HUDEP-2 (cell line): Measurements from ENCODE around the gene TENT4A.

Experiments
- DNase-seq, 76 experiments: peaks; one replicate each; lab custom pipeline; 2025; ENCODE audit not compliant: unreplicated experiment in 76 of 76; lab: John Stamatoyannopoulos, UW

The TENT4A gene

DNA sequence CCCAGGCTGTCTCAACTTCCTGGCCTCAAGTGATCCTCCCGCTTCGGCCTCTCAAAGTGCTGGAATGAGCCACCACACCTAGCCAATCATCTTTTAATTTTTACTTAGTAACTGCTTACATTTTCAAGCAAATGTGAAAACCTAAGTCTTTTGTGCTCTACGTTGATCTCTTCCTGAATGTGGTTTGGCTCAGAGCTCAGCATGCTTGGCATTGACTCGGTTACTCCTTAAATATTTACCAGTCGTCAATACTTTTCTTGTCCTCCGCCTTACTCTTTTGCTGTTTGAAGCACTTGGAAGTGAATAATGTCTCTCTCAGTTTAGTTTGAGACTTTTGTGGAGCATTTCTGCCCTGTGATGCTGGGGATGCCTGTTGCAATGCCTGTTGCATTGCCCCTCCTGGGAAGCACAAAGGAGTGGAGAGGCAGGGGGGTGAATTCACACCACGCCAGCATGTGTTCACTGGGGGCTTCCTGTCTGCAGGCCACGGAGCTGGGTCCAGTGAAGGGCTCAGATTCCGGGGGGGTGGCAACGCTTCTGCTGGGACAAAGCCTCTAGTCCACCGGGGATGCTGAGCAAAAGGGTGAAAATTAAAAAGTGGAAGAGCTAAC is 13.1 kb upstream of the TENT4A start:
- no peak for DNase-seq

DNA sequence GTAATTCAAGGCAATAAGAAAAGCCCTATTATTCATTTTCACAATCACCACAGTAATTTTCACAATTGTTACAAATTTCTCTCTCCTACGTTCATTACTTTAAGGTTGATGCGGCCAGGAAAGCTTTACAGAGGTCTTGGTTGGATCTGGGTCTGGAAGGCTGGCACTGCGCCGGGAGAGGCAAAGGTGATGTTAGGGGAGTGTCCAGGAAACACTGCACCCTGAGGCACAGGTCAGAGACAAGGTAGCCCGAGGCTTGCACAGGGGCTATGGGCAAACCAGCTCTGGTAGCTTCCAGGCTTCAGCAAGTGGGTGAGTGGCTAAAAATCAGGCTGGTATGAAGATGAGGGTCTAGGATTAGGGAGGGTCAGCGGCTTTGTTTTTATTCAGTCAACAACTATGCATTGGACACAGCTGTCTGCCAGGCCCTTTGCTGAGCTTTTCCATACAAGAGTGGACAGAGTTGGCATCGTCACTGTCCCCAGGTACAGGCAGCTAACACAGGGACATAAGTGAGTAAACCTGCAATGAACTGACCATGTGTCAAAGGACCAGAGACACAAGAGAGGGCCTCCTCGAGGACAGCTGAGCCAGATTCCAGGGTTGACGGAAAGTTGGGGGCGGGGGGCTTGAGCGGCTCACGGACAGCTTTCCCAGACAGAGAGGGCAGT is 12.4 kb upstream of the TENT4A start:
- DNase-seq, result no peak

DNA sequence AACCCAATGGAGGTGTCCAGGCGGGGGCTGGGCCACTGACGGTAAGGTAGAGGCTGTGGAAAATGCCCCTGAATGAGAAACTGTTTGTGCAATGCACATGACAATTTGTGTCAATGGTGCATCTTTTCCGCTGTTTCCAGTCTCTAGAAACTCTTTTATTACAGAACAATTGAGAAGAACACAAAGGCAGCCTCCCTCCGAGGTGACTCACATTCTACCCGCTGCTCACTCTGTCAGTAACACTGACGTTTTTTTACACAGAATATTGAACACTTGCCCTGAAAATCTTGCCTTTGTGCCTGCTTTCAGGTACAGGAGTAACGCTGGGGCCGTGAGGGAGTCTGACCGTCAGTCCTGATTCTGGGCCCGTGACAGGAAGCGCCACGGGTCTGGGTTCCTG is 11.7 kb upstream of the TENT4A start:
- no peak for DNase-seq

DNA sequence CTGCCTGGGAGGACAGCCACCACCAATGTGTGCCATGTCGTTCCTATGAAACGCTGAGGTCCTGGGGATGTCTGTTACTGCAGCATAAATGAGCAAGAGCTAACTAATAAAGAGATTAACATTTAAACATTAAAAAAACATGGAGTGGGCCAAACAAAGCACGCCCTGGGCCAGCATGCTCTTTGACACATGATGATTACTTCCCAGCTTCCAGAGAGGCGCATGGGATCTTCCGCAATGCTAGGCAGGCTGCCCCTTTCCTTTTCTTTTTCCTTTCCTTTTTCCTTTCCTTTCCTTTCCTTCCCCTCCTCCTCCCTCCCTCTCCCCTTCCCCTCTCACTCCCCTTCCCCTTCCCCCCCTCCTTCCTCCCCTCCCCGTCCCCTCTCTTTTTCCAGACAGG is 10.6 kb upstream of the TENT4A start:
- DNase-seq, result no peak

DNA sequence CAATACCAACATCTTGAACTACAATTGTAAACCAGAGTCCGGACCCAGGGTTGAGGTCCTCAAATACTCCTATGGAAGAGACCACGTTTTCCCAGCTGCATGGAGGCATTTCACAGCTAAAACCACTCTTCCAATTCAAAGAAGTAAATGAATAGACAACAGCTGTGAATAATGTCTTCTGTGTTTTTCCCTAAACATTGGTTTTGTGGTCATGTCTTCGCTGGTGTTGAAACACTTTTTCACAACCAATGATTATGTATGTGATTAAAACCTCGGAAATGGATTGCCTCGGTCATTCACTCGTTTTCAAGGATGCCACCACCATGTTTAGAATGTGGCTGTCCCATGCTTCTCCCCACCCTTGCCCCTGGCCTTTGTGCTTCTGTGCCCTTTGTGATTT is 9.4 kb upstream of the TENT4A start:
- DNase-seq, result no peak

DNA sequence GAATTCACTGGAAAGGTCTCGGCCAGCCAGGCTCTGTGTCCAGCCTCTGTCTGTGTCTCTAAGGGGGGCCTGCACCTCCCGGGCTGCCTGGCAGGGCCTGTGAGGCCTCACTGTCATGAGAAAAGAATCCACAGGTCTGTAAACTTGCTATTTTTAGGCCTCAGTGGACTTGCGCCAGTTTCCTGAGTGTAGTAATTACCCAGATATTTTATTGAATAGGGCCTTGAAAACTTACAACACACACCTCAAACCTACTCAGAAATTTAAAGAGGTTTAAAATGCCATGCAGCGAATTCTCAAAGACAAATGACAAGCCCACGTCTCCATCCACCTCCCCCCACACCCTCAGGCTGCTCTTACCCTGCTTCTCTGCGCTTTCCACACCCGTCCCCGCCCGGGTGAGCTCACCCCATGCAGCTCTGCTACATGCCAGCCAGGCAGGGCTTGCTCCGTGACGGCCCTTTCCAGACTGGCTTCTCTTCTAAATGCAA is 8.8 kb upstream of the TENT4A start:
- peak in 2 of 76 experiments; percentile 8 to 11 for DNase-seq

DNA sequence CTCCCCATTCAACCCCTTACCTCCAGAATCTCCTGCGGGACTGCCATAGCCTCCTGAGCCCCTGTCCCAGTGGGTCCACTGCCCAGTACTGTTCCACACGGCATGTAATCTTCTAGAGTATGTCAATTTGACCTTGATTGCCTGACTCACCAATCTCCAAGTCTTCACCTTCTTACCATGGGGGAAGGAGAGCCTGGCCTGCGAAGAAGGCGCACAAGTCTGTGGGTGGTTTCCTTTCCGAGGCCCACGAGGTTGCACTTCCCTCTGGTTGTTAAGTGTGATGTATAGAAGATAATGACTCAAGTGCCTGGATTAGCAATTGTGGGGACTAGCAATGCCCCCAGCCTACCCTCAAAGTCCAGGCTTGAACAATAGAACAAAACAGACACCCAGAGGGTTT is 8.1 kb upstream of the TENT4A start:
- no peak for DNase-seq

DNA sequence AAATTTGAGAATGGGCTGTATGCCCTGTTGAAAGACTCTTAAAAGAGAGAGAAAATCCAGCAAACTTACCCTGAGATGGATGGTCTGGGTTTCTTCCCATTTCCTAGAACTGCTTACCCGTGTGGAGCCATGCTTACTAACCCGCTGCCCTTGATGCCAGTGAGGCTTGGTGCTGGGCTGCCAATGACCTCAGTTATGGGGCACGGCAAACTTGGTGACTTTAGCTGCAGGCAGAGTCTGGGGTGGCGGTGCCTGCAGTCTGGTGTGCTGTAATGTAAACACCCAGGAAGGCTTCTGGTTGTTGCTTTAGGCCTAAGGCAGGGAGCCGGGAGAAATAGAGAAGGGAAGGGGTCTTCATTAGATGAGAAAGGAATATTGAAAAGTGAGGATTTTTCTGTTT is 7.3 kb upstream of the TENT4A start:
- no peak for DNase-seq

DNA sequence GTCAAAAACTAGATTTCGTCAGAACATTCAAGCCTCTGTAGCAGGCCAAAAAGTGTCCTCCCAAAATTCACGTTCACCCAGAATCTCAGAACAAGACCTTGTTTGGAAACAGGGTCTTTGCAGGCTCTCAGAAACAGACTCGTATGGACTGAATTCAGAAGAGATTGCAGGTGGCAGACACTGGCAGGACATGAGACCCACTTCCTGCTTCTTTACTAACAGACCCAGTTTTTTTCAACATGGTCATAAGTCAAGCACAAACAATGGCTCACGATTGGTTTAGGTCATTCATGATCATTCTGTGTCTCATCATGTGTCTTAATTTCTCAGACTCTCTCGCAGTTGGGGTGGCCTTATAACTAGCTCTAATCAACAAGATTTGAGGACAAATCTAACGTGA is 5.4 kb upstream of the TENT4A start:
- DNase-seq, result no peak

DNA sequence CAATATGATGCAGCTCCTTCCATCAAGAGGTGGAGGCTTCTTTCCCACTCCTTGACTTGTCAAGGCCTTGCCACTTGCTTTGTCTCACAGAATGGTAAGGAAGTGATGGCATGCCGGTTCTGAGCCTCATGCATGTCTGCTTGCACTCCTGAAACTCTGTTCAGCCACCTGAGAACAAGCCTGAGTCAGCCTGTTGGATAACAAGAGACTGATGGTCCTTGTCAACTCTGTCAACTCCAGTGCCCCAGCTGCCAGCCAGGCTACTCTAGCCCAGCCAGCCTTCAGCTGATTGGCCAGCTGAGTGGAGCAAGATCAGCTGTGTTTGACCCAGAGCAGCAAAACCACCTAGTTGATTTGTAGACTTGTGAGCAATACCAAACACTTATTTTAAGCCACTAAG is 4.4 kb upstream of the TENT4A start:
- DNase-seq, result no peak

DNA sequence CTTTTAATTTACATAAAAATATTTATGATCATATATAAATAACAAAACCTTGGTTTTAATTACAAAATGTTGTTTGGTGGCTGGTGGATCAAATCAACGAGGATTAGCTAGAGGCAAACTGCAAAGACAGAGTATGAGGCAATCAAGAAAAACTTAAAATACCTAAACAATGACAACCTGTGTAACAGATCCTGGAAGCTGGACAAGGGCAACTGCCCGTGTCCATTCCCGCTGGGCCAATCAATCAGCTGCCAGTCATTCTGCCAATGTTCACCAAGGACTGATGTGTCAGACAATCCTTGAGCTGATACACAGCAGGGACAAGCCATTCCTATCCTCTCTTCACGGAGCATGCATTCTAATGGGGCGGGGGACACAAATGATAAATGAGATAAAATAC is 3.2 kb upstream of the TENT4A start:
- DNase-seq, result no peak

DNA sequence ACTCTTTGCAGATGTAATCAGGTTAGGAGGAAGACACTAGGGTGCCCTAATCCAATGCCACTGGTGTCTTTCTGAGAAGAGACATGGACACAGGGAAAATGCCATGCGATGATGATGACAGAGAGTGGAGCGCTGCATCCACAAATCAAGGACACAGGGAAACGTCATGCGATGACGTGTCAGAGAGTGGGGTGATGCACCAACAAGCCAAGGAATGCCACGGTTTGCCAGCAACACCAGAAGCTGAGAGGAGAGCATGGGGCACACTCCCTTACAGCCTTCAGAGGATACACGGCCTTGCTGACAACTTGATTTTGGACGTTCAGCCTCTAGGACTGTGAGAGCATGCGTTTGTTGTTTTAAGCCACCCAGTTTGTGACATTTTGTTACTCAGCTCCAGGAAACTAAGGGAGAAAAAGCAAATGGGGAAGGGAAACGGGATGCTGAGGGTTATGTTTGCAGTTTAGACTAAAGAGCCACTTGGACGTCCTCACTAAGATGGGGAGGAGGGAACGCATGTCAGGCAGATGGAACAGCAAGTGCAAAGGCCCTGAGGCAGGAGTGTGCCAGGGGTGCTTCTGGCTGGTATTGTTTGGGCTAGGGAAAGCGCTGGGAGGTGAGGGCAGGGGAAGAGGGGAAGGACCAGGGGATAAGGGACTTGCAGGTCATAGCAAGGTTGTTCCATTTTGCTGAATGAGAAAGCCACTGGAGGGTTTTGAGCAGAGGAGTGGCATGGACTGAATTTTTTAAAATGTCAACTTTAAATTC is 2.5 kb upstream of the TENT4A start:
- DNase-seq, result no peak

DNA sequence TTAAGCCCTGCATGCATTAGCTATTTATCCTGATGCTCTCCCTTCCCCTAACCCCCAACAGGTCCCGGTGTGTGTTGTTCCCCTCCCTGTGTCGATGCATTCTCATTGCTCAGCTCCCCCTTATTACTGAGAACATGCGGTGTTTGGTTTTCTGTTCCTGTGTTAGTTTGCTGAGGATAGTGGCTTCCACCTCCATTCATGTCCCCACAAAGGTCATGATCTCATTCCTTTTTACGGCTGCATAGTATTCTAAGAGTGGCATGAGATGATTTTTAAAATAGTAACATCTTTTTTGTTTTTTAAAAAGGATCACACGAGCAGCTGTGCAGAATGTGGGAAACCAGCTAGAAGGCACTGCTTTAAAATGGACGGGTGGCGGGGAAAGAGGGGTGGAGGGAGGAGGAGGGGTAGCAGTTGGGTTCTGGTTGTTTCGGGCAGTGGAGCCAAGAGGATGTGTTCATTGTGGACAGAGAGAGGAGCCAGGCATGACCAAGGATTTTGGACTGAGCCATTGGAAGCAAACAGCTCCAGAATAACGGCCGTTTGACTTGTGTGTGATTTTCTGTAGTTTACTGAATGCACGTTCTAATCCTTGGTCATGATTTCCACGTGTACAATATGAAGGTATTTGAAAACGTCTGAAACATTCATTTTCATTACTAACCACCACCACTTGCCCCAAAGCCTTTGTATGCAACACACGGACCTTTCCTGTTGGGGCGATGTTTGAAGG is 1.7 kb upstream of the TENT4A start:
- peak in 1 of 76 experiments; percentile 53 for DNase-seq

DNA sequence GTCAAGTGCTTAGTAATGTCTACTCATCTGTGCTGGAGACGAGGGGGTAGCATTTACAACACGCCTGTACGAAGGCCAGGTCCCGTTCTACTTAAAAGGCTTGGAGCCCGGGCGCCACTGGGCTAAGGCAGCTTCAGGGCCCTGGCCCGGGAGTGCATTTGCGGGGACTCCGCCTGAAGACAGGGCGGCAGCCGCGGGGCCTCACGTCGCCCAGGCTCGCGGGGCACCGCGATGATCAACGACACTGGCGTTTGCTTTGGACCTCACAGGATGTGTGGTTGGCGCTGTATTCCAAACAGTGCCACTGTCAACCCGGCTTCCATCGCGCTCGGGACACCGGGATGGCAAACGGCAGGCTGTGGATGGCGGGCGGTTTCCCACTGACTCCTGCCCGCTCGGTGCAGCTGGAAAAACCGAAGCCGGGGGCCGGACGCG is 1.1 kb upstream of the TENT4A start:
- DNase-seq, result peak in 47 of 76 experiments; percentile 4 to 67 (median 35)

DNA sequence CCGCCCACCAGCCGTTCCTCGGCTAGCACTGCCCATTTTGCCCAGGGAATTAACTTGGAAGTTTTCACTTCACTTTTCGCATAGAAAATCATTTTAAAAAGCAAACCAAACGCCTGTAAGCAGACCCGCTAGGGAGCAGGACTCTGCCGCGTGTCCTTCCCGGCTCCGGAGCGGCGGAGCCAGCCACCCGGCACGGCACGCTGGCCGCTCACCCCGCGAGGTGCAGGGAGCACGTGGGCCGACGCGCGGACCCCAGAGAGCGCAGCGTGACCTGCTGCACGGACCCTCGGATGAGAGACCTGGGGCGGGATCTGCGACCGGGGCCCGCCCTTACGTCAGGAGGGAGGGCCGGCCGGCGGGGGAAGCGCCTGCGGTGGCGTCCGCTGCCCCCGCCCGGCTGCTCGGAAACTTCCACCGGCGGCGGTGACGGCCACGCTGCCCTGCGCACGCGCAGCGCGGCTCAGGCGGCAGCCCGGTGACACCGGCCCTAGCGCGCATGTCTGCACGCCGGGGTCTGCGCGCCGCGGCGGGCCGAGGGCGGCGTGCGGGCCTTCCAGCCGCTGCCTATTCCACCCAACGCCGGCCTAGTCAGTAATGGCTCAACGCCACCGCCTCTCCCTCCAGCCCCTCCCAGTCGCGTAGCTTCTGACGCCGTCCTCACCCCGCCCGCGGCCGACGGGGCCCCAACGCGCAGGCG is 507 bp upstream of the TENT4A start:
- peak in 75 of 76 experiments; percentile 32 to 97 (median 91) for DNase-seq

DNA sequence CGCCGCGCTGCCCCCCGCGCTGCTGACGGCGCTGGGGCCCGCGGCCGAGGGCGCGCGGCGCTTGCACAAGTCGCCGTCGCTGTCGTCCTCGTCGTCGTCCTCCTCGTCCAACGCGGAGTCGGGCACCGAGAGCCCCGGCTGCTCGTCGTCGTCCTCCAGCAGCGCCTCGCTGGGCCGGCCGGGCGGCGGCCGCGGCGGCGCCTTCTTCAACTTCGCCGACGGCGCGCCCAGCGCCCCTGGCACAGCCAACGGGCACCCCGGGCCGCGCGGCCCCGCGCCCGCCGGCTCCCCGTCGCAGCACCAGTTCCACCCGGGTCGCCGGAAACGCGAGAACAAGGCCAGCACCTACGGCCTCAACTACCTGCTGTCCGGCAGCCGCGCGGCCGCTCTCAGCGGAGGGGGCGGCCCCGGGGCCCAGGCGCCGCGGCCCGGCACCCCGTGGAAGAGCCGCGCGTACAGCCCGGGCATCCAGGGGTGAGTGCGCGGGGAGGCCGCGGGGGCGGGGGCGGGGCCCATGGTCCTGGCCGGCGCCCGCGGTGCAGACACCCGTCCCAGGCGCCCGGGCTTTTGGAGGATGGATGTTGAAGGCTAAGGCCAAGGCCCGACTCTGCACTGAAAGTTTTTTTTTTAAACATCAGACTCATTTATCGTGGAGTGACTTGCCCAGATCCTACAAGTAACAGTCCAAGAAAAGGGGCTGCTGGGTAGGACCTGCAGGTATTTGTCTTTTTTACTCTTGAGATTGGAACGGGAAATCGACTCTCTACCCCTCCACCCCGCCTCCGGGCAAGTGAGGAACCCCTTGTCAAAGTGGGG is 1.2 kb downstream of the TENT4A start:
- peak in 5 of 76 experiments; percentile 12 to 22 (median 18) for DNase-seq

DNA sequence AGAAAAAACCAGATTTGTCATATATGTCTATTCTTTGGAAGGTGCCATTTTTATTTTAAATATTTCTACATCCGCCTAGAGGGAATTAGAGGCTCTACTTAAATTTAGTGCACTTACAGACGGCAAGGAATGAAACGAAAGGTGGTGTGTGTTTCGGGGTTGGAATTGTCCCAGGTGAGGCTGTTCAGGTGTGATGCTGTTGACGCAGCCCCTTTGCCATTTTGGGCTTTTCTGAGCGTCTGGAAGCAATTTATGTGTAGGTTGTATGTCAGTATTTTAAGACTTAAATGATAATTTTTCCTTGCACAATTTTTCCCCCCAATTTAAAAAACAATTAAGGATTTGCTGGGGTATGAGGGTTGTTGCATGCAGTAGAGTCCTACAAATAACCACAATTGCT is 2.0 kb downstream of the TENT4A start:
- DNase-seq, result no peak

DNA sequence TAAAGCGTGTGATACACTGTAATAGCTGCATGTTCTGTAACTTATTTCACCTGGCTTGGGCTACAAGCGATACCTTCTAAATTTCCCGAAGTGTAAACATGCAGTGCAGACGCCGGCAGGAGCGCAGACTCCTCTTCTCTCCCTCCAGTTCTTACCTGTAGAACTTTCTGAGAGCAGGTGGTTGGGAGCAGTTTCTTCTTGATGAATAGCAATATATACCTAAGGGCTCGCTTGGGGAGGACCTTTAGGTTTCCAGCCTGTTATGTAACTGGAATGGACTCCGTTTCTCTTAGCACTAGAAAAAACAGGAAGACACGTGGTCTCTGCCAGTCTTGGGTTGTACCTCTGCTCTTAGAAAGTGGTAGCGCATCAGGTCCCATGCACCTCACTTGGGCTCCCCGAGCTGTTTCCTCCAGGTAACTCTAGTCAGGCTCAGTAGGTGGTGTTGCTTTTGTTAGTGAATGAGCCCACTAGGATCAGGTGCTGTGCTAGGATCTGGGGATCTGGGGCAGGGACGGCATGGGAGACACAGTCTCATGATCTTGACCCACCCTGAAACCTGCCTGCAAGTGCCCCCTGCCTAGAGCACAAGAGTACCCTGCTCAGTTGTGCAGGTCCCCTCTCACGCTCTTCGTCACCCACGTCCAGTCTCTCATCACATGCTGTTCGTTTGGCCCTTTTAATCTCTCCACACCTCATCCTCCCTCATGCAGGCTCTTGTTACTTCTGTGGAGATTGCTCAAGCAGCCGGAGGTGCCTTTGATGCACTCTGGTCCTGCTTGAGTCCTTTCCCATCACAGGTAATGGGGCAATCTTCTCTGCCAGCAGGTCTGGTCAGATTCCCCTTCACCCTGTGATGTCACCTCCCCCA is 2.8 kb downstream of the TENT4A start:
- DNase-seq, result no peak
